Measurements from ENCODE around the gene RASAL3. TPM values are rescaled to one million over a fixed set of nuclear protein-coding genes. Genes with fewer than 3 reads are reported as not detected.

RASAL3 gene
- total and polyA plus RNA-seq, 7 donors: 0.21 to 2.0 (median 0.47) TPM

GRCh38 chr19:15498910-15499309 is 34.6 kb upstream of the RASAL3 start:
- TF ChIP-seq CTCF (IDR thresholded peaks at IDR 0.05): no peak
- H3K9me3 ChIP-seq: no peaks in the 10 kb centered on the region
- ATAC-seq (no peak), DNase-seq (no peak)
- H3K36me3 ChIP-seq (ENCODE audit: insufficient read depth in 1 of 2, low read depth in 1 of 2): no peaks in the 10 kb centered on the region
- WGBS, 3 donors: 48 to 58% (median 48%) methylated on average over 6 of the region's 6 CpGs
- no peak overlapping the region for H3K4me3 ChIP-seq
- H3K27me3 ChIP-seq (ENCODE audit: insufficient read depth in 3 of 3, low read length in 2 of 3): peaks cover 0 to 13% (median 0%) of the 10 kb centered on the region in 3 donors
- no peaks in the 10 kb centered on the region for H3K4me1 ChIP-seq
- intact Hi-C loops (cut with DNase I): no loop called here
- H3K27ac ChIP-seq: no peak overlapping the region

DNA sequence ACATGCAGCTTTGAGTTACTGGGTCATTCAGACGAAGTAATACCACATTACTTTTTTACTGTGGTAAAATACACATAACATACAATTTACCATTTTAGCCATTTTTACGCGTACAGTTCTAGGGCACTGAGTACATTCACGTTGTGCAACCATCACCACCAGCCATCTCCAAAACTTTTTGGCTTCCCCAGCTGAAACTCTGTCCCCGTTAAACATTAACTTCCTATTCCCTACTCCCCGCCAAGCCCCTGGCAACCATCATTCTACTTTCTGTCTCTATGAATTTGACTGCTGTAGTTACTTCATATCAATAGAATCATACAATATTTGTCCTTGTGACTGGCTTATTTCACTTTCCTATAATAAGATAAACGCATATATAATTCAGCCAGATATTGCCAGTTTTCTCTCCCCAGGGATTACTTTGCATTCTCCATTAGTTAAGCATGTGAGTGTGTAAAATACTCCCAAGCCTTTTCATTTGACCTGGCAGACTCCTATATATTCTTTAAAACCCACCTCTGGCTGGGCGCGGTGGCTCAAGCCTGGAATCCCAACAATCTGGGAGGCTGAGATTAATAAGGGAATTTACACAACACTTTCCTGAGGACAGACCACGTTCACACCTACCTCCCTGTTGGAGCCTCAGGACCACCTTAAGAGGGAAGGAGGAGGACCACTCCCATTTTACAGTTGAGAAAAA is 34.0 kb upstream of the RASAL3 start:
- H3K4me3 ChIP-seq: no peak overlapping the region
- WGBS, 3 donors: 53 to 67% (median 58%) methylated on average over 10 of the region's 10 CpGs
- peaks cover 0 to 13% (median 0%) of the 10 kb centered on the region in 3 donors for H3K27me3 ChIP-seq (ENCODE audit: insufficient read depth in 3 of 3, low read length in 2 of 3)
- intact Hi-C loops (cut with DNase I): no loop called here
- ATAC-seq (no peak), DNase-seq (no peak)
- no peaks in the 10 kb centered on the region for H3K36me3 ChIP-seq (ENCODE audit: insufficient read depth in 1 of 2, low read depth in 1 of 2)
- no peak for TF ChIP-seq CTCF (IDR thresholded peaks at IDR 0.05)
- no peaks in the 10 kb centered on the region for H3K9me3 ChIP-seq
- no peak overlapping the region for H3K27ac ChIP-seq
- no peaks in the 10 kb centered on the region for H3K4me1 ChIP-seq

DNA sequence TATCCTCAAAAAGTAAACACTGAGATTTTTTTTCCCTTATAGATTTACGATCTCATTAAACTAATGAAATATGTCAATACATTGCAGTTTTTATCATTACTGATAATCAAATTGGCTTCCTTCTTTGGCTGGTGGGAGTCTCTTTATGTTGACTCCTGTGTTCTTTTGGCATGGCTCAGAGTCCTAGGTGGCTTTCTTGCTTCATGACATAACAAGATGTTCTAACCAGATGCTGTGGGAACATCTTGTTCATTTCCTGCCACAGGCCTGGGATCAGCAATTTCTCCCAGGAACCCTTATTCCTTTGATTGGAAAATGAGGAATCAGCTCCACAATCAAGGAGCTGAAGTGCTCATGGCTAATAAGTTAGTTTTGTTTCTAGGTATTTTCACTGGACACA is 30.8 kb upstream of the RASAL3 start:
- H3K27me3 ChIP-seq (ENCODE audit: insufficient read depth in 3 of 3, low read length in 2 of 3): peaks cover 0 to 5% (median 0%) of the 10 kb centered on the region in 3 donors
- no peaks in the 10 kb centered on the region for H3K9me3 ChIP-seq
- H3K36me3 ChIP-seq (ENCODE audit: insufficient read depth in 1 of 2, low read depth in 1 of 2): no peaks in the 10 kb centered on the region
- H3K27ac ChIP-seq: no peak overlapping the region
- no peak for TF ChIP-seq CTCF (IDR thresholded peaks at IDR 0.05)
- DNase-seq (no peak), ATAC-seq (peak in 2 of 4 donors; percentile 45 to 64)
- no peaks in the 10 kb centered on the region for H3K4me1 ChIP-seq
- no peak overlapping the region for H3K4me3 ChIP-seq
- intact Hi-C loops (cut with DNase I): no loop called here
- 72 to 87% (median 79%) methylated on average over 1 of the region's 1 CpG for WGBS, 3 donors

GRCh38 chr19:15488489-15489226 is 24.3 kb upstream of the RASAL3 start:
- Histone ChIP-seq H3K9me3 (peaks cover 4% of the 10 kb centered on the region), H3K36me3 (ENCODE audit: insufficient read depth in 1 of 2, low read depth in 1 of 2) (no peaks in the 10 kb centered on the region), H3K27ac (no peak overlapping the region), H3K4me1 (no peaks in the 10 kb centered on the region), H3K4me3 (no peak overlapping the region), H3K27me3 (ENCODE audit: insufficient read depth in 3 of 3, low read length in 2 of 3) (no peaks in the 10 kb centered on the region)
- TF ChIP-seq CTCF (IDR thresholded peaks at IDR 0.05): no peak
- 32 to 37% (median 33%) methylated on average over 13 of the region's 13 CpGs for WGBS, 3 donors
- peak in 2 of 4 donors; percentile 60 to 71 for ATAC-seq
- DNase-seq: peak; percentile 23 to 85
- intact Hi-C loops (cut with DNase I): no loop called here
